GM18519 (cell line): ENCODE results near the gene ALG2.

Experiments
- ATAC-seq: cut with Tn5 transposase; IDR thresholded peaks from one replicate; pipeline ENCODE4 v1.9.1; 2021; ENCODE audit warnings: mild to moderate bottlenecking, moderate library complexity; ENCODE audit not compliant: unreplicated experiment, low FRiP score

The ALG2 gene

DNA sequence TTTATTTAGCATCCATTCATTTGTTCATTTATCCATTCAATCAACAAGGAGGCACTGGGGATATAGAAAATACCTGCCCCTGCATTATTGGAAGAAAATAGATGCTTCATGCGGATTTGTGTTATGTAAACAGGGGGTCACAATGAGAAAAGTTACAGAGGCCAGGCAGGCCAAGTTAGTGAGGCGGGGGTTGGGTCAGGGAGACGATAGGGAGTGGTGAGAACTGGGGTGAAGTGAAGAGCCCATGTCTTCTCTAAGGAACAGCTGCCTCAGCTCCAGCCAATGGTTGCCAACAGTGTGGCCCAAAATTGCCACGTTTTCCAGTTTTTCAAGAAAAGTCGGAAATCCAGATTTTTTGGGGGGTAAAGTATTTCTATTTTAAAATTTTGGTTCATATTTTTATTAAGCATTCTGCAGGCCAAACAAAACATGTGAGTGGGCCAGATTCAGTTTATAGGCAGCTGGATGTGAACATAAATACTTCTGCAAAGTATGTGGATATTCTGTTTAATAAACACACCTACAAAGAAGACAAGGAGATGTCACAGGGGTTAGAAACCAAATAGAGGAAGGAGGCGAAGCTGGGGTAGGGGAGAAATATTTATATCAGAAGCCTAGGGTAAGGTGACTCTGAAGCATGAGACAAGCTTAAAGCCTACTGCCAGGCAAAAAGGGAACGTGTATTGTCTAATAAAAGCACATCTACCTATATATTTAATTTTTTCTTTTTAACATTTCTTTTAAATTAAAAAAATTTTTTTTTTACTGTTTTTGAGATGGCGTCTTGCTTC is 44.0 kb downstream of the ALG2 start:
- ATAC-seq: no peak

DNA sequence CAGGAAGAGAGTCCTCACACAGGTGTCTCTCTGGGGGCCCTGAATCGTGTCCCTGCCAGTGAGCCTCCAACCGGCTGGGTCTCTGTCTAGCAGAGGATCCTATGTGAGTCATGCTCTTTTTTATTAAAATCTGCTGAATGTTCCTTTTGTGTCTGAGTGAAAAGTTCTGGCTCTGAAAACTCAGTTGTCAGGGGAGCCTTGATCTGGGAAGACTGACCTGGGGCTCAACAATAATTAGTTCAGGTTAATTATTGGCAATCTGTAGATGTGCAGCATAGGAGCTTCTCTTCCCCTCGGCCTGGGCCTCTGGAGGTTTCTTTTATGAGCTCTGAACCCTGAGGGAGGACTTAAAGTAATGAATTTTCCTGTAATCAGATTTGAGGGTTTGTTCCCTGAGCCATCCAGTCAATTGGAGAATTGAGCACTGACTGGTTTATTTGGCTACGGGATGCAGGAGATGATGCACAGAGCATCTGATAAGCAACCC is 45.2 kb downstream of the ALG2 start:
- ATAC-seq: no peak

DNA sequence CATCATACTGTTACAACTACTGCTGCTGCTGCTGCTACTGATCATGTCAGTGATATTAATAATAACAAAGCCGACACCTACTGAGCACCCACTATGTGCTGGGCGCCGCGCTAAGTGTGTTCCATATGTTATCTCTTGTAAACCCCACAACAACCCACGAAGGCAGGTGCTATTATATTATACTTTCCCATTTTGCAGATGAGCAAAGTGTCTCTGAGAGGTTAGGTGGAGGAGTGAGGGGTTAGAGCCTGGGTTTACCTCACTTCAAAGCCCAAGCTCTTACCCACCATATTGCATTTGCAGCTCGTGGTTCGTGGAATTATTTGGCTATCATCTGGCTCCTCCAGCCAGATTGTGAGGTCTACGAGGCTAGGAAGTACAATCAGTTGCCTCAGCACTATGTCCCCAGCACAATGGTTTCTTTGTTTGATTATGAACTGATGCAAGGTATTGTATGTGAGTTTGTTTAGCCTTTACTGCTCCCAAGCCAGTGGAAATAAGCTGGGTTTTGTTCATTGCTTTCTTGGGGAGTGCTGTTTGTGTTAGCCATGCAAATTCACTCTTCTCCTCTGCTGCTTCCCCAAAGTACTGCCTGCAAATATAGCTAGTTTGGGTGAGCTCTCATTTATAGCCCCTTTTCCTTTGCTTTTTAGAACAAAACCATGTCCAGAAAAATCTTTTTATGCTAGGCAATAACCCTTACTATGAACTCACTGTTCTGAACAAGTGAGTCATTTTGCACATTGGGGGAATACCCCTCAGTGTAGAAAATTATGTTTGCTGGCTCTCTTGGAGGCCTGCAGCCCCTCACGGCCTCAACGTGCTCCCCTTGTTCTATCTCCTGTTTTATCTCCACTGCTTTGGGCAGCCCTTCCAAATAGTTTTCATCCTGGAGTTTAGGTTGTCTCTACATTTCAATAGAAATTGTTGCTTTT is 47.9 kb downstream of the ALG2 start:
- ATAC-seq: peak; percentile 63

DNA sequence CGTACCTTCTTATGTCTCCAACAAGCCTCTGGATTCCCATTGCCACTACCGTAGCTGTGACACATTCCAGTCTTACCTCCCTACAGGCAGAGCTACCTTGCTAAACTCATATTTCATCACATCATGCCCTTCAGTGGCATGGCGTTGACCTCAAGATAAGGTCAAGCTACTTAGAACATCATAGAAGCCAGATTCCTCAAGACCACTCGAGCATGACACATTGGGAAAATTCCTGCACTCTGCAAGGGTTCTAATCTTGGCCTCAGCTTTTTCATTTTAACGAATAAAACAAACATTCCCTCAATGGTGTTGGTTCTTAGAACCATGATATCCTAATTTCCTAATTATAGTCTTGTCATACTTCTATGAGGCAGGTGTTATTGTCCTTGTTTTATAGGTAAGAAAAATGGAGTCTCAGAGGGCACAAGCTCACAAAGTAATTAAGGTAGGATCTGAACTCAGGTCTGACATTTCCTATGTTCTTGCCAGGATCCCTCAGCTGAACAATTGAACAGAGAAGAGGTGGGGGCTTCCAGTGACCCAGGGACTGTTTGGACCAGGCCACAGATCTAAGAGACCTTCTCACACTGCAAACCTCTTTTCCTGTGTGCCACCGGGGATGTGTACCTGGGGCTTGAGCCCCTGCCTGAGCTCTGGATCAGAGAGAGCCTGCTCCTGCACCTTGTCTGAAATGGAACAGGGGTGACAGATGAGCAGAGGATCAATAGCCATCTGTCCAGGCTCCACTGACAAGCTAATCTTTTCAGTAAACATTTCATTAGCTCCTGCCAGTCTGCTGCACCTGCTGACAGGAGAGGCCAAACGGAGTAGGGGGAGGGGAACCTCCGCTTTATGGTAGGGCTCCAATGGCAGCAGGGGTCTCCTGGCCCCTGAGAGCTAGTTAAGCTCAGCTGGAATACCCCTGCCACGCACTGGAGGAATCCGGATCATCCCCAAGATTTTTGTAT is 49.3 kb downstream of the ALG2 start:
- no peak for ATAC-seq

DNA sequence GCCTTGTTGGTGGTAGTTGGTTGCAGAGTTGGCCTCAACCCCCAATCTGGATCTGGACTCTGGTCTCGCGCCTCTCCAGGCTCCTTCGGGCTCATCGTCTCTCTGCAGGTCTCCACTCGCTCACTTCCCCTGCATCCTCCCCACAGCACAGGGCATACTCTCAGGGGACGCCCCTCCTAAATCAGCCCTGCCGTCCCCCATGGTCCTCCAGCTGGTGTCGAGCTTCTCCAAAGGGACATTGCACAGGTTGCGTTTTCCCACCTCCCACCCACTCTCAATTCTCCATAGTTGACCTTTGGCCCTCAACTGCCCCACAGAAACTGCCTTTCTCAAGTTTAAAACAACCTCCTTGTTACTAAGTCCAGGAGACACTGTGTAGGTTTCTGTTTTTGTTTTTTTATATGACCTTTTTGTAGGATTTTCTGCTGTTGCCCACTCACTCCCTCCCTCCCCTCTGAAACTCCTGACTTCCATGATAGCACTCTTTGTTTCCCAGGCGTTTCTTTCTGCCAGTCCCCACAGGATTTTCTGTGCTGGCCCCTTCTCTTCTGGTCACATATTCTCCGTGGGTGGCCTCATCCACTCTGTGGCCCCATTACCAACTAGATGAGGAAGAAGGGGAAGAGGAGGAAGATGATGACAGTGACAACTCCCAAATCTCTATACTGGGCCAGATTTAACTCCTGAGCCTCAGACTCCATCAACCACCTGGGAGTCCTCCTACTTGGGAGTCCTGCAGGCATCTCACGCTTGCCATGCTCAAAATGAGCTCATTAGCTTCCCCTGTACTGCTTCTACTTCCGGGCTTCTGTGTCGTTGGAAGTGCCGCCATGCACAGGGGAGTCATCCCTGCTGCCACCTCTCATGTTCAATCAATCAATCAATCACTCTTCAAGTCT is 50.3 kb downstream of the ALG2 start:
- ATAC-seq: no peak

DNA sequence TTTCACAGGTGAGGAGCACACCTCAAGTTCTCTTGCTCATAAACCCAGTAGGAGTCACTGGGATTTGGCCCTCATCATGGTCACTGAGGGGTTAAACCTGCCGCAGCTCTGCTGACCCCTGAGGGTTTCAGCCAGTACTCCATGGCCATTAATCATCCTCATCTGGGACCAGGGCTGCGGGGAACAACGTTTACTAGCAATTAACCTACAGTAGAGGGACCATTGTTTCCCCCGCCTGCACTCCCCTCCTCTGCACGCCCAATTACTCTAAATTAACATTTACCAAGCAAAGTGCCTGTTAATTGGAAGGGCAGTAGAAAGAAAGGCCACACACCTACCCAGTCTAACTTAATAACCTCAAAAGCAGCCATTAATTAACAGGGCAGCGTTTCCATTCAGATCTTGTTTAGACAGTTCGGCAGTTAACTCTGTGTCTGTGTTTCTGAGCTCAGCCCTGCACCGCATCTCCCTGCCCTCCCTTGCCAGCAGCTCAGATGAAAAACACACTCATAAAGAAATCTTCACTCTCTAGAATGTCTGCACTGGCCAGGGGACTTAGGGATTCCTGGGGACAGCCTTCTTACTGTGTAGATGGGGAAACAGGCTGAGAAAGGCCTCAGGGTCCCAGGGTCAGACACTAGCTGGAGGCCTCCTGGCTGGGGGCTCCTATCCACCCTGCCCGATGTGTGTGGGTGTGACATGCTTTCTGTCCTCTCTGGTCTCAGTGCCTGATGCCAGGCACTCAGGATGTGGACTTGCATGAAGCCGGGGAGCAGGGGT is 51.6 kb downstream of the ALG2 start:
- no peak for ATAC-seq

DNA sequence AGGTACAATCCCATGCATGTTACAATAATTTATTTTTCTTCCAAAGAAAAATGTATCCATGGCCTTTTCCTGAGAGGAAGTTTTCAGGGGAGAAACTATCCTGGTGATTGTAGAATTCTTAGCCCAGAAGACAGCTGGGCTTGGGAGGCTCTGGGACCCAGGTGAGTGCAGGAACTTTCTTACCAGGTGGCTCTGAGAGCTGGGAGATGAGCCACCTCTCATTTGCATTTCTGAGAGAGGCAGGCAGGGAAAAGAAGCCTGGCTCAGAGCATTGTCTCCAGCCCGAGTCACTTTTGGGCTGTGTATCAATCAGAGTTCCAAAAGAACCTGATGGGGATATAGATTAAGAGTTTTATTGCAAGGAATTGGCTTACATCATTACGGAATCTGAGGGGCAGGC is 52.7 kb downstream of the ALG2 start:
- ATAC-seq: no peak

DNA sequence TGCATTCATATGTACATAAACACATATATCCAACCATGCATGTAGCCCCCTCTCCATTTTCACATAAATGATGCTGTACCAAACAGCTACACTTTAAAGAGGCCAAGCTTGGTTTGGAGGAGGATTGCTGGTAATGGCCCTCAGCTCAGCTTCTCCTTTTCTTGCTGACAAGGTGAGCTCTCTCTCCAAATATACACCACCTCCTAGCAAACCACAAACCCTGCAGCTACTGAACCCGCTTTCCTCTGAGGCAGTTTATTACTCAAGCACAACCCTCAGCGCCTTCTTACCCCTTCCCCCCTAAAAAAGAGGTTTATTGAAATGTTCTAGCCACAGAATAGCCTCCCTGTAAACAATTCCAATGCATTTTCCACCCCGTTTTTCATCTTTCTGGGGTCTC is 54.0 kb downstream of the ALG2 start:
- no peak for ATAC-seq

DNA sequence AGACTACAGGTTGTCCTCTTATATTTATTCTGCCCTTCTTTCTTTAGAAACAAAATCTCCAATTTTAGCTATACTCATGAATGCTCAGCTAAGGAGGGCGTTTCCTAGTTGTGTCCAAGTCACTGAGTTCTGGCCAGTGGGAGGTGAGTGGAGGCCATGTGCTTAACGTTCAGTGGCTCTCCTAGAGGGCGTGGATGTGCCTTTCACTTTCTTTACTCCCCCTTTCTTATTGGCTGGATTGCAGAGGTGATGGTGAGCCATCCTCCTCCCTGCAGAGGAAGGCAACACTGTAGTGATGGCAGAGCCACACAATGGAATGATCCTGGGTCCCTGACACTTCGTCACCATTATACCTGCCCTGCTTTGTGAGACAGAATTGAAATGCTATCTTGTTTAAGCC is 54.6 kb downstream of the ALG2 start:
- ATAC-seq: no peak
